CD4-positive, alpha-beta T cell (primary cell): ENCODE results near the gene TSPO2. TPM values are rescaled to one million over a fixed set of nuclear protein-coding genes. Genes with fewer than 3 reads are reported as not detected.

Experiments
- ATAC-seq: fragments of 200-7000 bp; cut with Tn5 transposase; one replicate; pipeline ENCODE4 v1.10.0; 2022; ENCODE audit warnings: mild to moderate bottlenecking; ENCODE audit not compliant: poor library complexity
- CTCF ChIA-PET: fragments of 350-600 bp; sonication (Branson Sonifier 250); formaldehyde crosslinking; loops from one replicate; lab custom pipeline; 2021; ENCODE audit warnings: antibody characterized with exemption, inconsistent platforms; lab: Charles Lee
- POLR2A ChIA-PET: fragments of 350-600 bp; sonication (Branson Sonifier 250); formaldehyde crosslinking; loops from one replicate; lab custom pipeline; 2021; ENCODE audit warnings: antibody characterized with exemption, inconsistent platforms; lab: Charles Lee
- DNase-seq, 14 experiments: peaks; one replicate each; pipeline ENCODE4 v3.0.0-alpha.2; 2013 to 2020; ENCODE audit warnings: mixed read lengths in 2 of 14
- H3K27ac ChIP-seq, 2 donors: one replicate each; pipeline versions ENCODE4 v1.5.1 to v1.7.0; 2013; ENCODE audit warnings: low read length in 2 of 2, low read depth in 1 of 2, mild to moderate bottlenecking in 1 of 2
- H3K27me3 ChIP-seq, 2 experiments: 1 replicate in 1 of 2; 2 replicates in 1 of 2; pipeline versions ENCODE4 v1.6.1 to v1.7.0; 2013; ENCODE audit warnings: low read length in 2 of 2, control low read depth in 1 of 2, mild to moderate bottlenecking in 1 of 2, moderate library complexity in 1 of 2; ENCODE audit not compliant: insufficient read depth in 2 of 2, control insufficient read depth in 1 of 2
- H3K36me3 ChIP-seq: one replicate; pipeline ENCODE4 v1.6.1; 2013; ENCODE audit warnings: low read length, control low read depth; ENCODE audit not compliant: insufficient read depth
- H3K4me1 ChIP-seq: one replicate; pipeline ENCODE4 v1.6.1; 2013; ENCODE audit warnings: low read length, control low read depth; ENCODE audit not compliant: insufficient read depth
- H3K4me3 ChIP-seq: one replicate; pipeline ENCODE4 v1.5.1; 2013; ENCODE audit warnings: mild to moderate bottlenecking, low read length, moderate library complexity
- H3K9me3 ChIP-seq, 2 experiments: 1 replicate in 1 of 2; 2 replicates in 1 of 2; pipeline versions ENCODE4 v1.6.1 to v1.7.0; 2013; ENCODE audit warnings: low read length in 2 of 2, mild to moderate bottlenecking in 2 of 2, control low read depth in 1 of 2, moderate library complexity in 1 of 2; ENCODE audit not compliant: control insufficient read depth in 1 of 2, insufficient read depth in 1 of 2
- H3K27ac Mint-ChIP-seq: one replicate; pipeline ENCODE4 v1.8.0; 2020; ENCODE audit warnings: mixed read lengths
- H3K27me3 Mint-ChIP-seq: one replicate; pipeline ENCODE4 v1.8.0; 2021; ENCODE audit warnings: mixed read lengths
- H3K36me3 Mint-ChIP-seq: one replicate; pipeline ENCODE4 v1.8.0; 2021; ENCODE audit warnings: low read depth, mixed read lengths
- H3K4me1 Mint-ChIP-seq: one replicate; pipeline ENCODE4 v1.8.0; 2021; ENCODE audit warnings: low read depth, mixed read lengths
- H3K4me3 Mint-ChIP-seq: one replicate; pipeline ENCODE4 v1.8.0; 2020; ENCODE audit warnings: mild to moderate bottlenecking, mixed read lengths
- H3K9me3 Mint-ChIP-seq: one replicate; pipeline ENCODE4 v1.8.0; 2020; ENCODE audit warnings: mixed read lengths
- CTCF ChIP-seq: fragments of 200-600 bp; IDR thresholded peaks from one replicate; pipeline ENCODE4 v1.8.0; 2022; ENCODE audit warnings: antibody characterized with exemption, mild to moderate bottlenecking
- intact Hi-C, 2 experiments: fragments of 100-400 bp; cut with DNase I in 1 of 2; cut with micrococcal nuclease in 1 of 2; formaldehyde crosslinking; loops; one replicate each; pipeline versions ENCODE4 v1.15.1 to v1.9.0; 2023 to 2025; cut with DNase I, micrococcal nuclease
- total RNA-seq, 174 experiments: library from RNA in 2 of 174; stranded (reverse) in 2 of 174; gene quantifications; one replicate each; pipeline ENCODE4 v1.2.3 and lab custom pipeline; 2021 to 2026

TSPO2 gene
- total RNA-seq, 2 experiments from 2014 or later = not detected

DNA sequence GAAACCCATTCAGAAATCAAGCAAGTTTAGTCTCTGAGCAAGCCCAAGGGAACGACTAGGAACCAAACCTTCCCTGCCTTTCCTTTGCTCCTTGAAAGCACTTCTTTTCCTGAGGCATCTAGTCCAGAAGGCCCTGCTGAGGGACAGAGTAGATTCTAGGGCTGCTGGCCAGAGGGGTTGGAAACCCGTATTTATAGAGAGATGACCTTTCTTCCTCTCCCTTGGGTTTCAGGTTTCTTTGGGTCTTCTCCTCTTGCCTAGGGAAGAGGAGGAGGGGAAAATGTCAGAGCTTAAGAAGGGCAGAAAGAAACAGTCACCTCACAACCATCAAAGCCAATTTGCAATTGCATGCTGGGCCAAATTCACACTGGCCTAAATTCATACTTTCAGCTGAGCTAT lies 16.5 kb downstream of the TSPO2 start:
- no peak overlapping the region for H3K27ac Mint-ChIP-seq
- POLR2A ChIA-PET = no interaction called here
- no peak for TF ChIP-seq CTCF

DNA sequence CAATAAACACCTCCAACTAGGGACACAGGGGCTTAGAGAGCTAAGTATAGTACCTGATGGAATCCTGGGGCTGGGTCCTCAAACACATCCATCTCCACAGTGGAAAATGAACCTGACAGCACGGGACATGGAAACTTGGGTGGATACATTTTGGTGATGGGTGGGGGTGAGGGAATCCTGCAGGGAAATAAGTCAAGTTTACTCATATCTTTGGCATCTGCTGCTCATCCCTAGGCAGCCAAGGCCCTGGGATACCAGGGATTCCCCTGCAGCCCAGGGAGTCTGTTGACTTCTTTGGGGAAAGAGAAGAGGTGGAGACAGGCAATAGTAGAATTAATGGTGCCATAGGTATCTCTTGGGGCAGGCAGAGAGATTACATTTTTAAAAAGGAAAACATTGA lies 17.3 kb downstream of the TSPO2 start:
- Histone ChIP-seq H3K9me3 (no peaks in the 10 kb centered on the region), H3K4me3 (no peak overlapping the region), H3K27ac (no peak overlapping the region), H3K4me1 (no peaks in the 10 kb centered on the region), H3K27me3 (no peaks in the 10 kb centered on the region), H3K36me3 (peaks cover 30% of the 10 kb centered on the region)
- H3K27me3 Mint-ChIP-seq = no peaks in the 10 kb centered on the region
- CTCF ChIA-PET = no interaction called here
- H3K36me3 Mint-ChIP-seq = peaks cover 68% of the 10 kb centered on the region
- intact Hi-C loops = no loop called here
- ATAC-seq (no peak), DNase-seq (no peak)
- peaks cover 4% of the 10 kb centered on the region for H3K4me1 Mint-ChIP-seq
- H3K27ac Mint-ChIP-seq = no peak overlapping the region
- H3K9me3 Mint-ChIP-seq = no peaks in the 10 kb centered on the region
- H3K4me3 Mint-ChIP-seq = no peak overlapping the region
- POLR2A ChIA-PET = no interaction called here
- no peak for TF ChIP-seq CTCF

More for the DNA sequence above, 16.5 kb downstream of the TSPO2 start:
- intact Hi-C loops = no loop called here
- CTCF ChIA-PET = no interaction called here
- H3K27me3 ChIP-seq = no peaks in the 10 kb centered on the region
- Mint-ChIP-seq H3K27me3 (no peaks in the 10 kb centered on the region), H3K36me3 (peaks cover 60% of the 10 kb centered on the region), H3K4me3 (no peak overlapping the region), H3K9me3 (no peaks in the 10 kb centered on the region), H3K4me1 (peaks cover 4% of the 10 kb centered on the region)
- H3K9me3 ChIP-seq = no peaks in the 10 kb centered on the region
- no peak overlapping the region for H3K4me3 ChIP-seq
- no peaks in the 10 kb centered on the region for H3K4me1 ChIP-seq
- H3K36me3 ChIP-seq = peaks cover 23% of the 10 kb centered on the region
- ATAC-seq (no peak), DNase-seq (no peak)
- no peak overlapping the region for H3K27ac ChIP-seq

DNA sequence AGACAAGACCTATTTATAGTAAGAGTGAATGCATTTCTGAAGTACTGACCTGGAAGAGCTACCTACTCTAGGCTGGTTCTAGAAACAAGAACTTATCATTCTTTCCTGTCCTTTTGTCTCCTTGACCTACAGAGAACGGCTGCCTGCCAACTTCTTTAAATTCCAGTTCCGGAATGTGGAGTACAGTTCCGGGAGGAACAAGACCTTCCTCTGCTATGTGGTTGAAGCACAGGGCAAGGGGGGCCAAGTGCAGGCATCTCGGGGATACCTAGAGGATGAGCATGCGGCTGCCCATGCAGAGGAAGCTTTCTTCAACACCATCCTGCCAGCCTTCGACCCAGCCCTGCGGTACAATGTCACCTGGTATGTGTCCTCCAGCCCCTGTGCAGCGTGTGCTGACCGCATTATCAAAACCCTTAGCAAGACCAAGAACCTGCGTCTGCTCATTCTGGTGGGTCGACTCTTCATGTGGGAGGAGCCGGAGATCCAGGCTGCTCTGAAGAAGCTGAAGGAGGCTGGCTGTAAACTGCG lies 19.0 kb downstream of the TSPO2 start:
- H3K27ac Mint-ChIP-seq = no peak overlapping the region
- no peaks in the 10 kb centered on the region for H3K9me3 Mint-ChIP-seq
- H3K27ac ChIP-seq = no peak overlapping the region
- peaks cover 81% of the 10 kb centered on the region for H3K36me3 Mint-ChIP-seq
- H3K4me1 Mint-ChIP-seq = peaks cover 4% of the 10 kb centered on the region
- POLR2A ChIA-PET = no interaction called here
- TF ChIP-seq CTCF = no peak
- H3K9me3 ChIP-seq = no peaks in the 10 kb centered on the region
- no peak for ATAC-seq
- CTCF ChIA-PET = no interaction called here
- no peaks in the 10 kb centered on the region for H3K27me3 ChIP-seq
- H3K4me3 Mint-ChIP-seq = no peak overlapping the region
- H3K4me3 ChIP-seq = no peak overlapping the region
- intact Hi-C loops = no loop called here
- no peaks in the 10 kb centered on the region for H3K27me3 Mint-ChIP-seq
- peaks cover 48% of the 10 kb centered on the region for H3K36me3 ChIP-seq
- H3K4me1 ChIP-seq = no peaks in the 10 kb centered on the region
- no peak for DNase-seq
